Endothelial cell of umbilical vein (primary cell): ENCODE results near the gene AGK. TPM values are rescaled to one million over a fixed set of nuclear protein-coding genes. Genes with fewer than 3 reads are reported as not detected.

Source experiments
- BruUV-seq: library from RNA; stranded (reverse); fragments of 400-500 nt; replicated peaks from 2 replicates; lab custom pipeline; 2021; lab: Mats Ljungman, UMichigan
- CTCF ChIA-PET: fragments of 300-600, 350-600 bp; sonication (Branson Sonifier 250); formaldehyde crosslinking; loops from one replicate; lab custom pipeline; 2021; ENCODE audit warnings: antibody characterized with exemption, inconsistent platforms; lab: Charles Lee
- POLR2A ChIA-PET: fragments of 300-600, 350-600 bp; sonication (Branson Sonifier 250); formaldehyde crosslinking; loops from one replicate; lab custom pipeline; 2021; ENCODE audit warnings: antibody characterized with exemption, inconsistent platforms; lab: Charles Lee
- DNase-seq: peaks from one replicate; pipeline ENCODE4 v3.0.0-alpha.2; 2011; ENCODE audit warnings: low read depth, low spot score
- FAIRE-seq: peaks from 2 replicates; lab custom pipeline; 2011; peaks lifted over from hg19 to GRCh38; lab: Jason Lieb, UNC
- H2AFZ ChIP-seq: 2 replicates; pipeline ENCODE4 v1.6.0; 2012; ENCODE audit warnings: low read depth, low read length, control low read depth, inconsistent platforms
- H3K27ac ChIP-seq: 2 replicates; pipeline ENCODE4 v1.5.1; 2011; ENCODE audit warnings: low read depth, mild to moderate bottlenecking, control low read depth, low read length, moderate library complexity; ENCODE audit not compliant: insufficient read depth
- H3K27me3 ChIP-seq, 2 experiments: 2 replicates each; pipeline versions ENCODE4 v1.6.0 to v1.6.1; 2011; ENCODE audit warnings: low read length in 2 of 2, mixed read lengths in 1 of 2; ENCODE audit not compliant: control insufficient read depth in 2 of 2, insufficient read depth in 2 of 2
- H3K36me3 ChIP-seq, 2 experiments: 2 replicates in 1 of 2; 3 replicates in 1 of 2; pipeline ENCODE4 v1.5.1; 2011; ENCODE audit warnings: low read length in 2 of 2, mild to moderate bottlenecking in 1 of 2, moderate library complexity in 1 of 2; ENCODE audit not compliant: control insufficient read depth in 2 of 2, insufficient read depth in 2 of 2; ENCODE audit errors: extremely low read depth in 1 of 2
- H3K4me1 ChIP-seq: 3 replicates; pipeline ENCODE4 v1.5.1; 2011; ENCODE audit warnings: mild to moderate bottlenecking, low read length; ENCODE audit not compliant: control insufficient read depth, insufficient read depth; ENCODE audit errors: extremely low read depth
- H3K4me2 ChIP-seq: 2 replicates; pipeline ENCODE4 v1.6.1; 2011; ENCODE audit warnings: low read length, control low read depth, mixed read lengths; ENCODE audit not compliant: insufficient read depth
- H3K4me3 ChIP-seq, 3 experiments: fragments of 200-600 bp in 1 of 3; sonication (generic), shearing (Covaris generic) in 1 of 3; replicated peaks in 1 of 3; 2 replicates each; pipeline ENCODE4 v1.5.1; 2011 to 2016; ENCODE audit warnings: control low read depth in 3 of 3, low read length in 3 of 3, mild to moderate bottlenecking in 2 of 3, inconsistent platforms in 1 of 3, low read depth in 1 of 3, moderate library complexity in 1 of 3; ENCODE audit not compliant: insufficient read depth in 1 of 3
- H3K79me2 ChIP-seq: 2 replicates; pipeline ENCODE4 v1.6.0; 2012; ENCODE audit warnings: low read length, inconsistent platforms; ENCODE audit not compliant: control insufficient read depth, insufficient read depth
- H3K9ac ChIP-seq: replicated peaks from 2 replicates; pipeline ENCODE3; 2011; ENCODE audit warnings: low read length, control low read depth; ENCODE audit not compliant: insufficient read depth; ENCODE audit errors: extremely low read depth
- H3K9me1 ChIP-seq: replicated peaks from 3 replicates; pipeline ENCODE4 v1.6.0; 2011; ENCODE audit warnings: mild to moderate bottlenecking, low read length; ENCODE audit not compliant: control insufficient read depth, insufficient read depth; ENCODE audit errors: extremely low read depth
- H3K9me3 ChIP-seq: replicated peaks from 2 replicates; pipeline ENCODE4 v1.5.1; 2012; ENCODE audit warnings: low read length, inconsistent platforms; ENCODE audit not compliant: control insufficient read depth, insufficient read depth
- H4K20me1 ChIP-seq: replicated peaks from 2 replicates; pipeline ENCODE3; 2011; ENCODE audit warnings: mild to moderate bottlenecking, low read length; ENCODE audit not compliant: control insufficient read depth, insufficient read depth; ENCODE audit errors: extremely low read depth
- CTCF ChIP-seq, 2 donors: IDR thresholded peaks; 1 replicate in 1 of 2; 2 replicates in 1 of 2; pipeline ENCODE4 v1.5.1; 2011; ENCODE audit warnings: low read length in 2 of 2, mild to moderate bottlenecking in 2 of 2, moderate library complexity in 2 of 2, control low read depth in 1 of 2, inconsistent platforms in 1 of 2, low read depth in 1 of 2; ENCODE audit not compliant: insufficient read depth in 1 of 2; ENCODE audit errors: extremely low read depth in 1 of 2
- EZH2 ChIP-seq: IDR thresholded peaks from 2 replicates; pipeline ENCODE4 v1.6.1; 2012; ENCODE audit warnings: borderline replicate concordance, low read depth, mild to moderate bottlenecking, moderate library complexity, low read length, inconsistent platforms; ENCODE audit not compliant: severe bottlenecking
- FOS ChIP-seq: IDR thresholded peaks from 2 replicates; pipeline ENCODE4 v1.6.1; 2011; ENCODE audit warnings: mild to moderate bottlenecking, low read length, moderate library complexity, borderline replicate concordance; ENCODE audit not compliant: insufficient read depth
- GATA2 ChIP-seq: IDR thresholded peaks from 2 replicates; pipeline ENCODE4 v1.7.0; 2011; ENCODE audit warnings: low read depth, mild to moderate bottlenecking, moderate library complexity, mixed read lengths, low read length; ENCODE audit not compliant: insufficient read length, insufficient read depth
- JUN ChIP-seq: IDR thresholded peaks from 2 replicates; pipeline ENCODE4 v1.6.1; 2011; ENCODE audit warnings: borderline replicate concordance, low read depth; ENCODE audit not compliant: insufficient read length, insufficient read depth
- MAX ChIP-seq: IDR thresholded peaks from 2 replicates; pipeline ENCODE4 v1.6.1; 2011; ENCODE audit not compliant: insufficient read depth, insufficient read length
- MYC ChIP-seq: IDR thresholded peaks from one replicate; pipeline ENCODE4 v1.6.1; 2011; ENCODE audit warnings: mild to moderate bottlenecking, low read depth, low read length
- POLR2A ChIP-seq: IDR thresholded peaks from 2 replicates; pipeline ENCODE4 v1.6.1; 2012; ENCODE audit warnings: low read depth, mild to moderate bottlenecking, control low read depth, low read length
- POLR2AphosphoS5 ChIP-seq: IDR thresholded peaks from 2 replicates; pipeline ENCODE4 v1.6.1; 2012; ENCODE audit warnings: low read depth, mild to moderate bottlenecking, control low read depth, low read length, moderate library complexity; ENCODE audit not compliant: insufficient read depth
- dilution Hi-C: fragments of 300-500 bp; cut with MboI; formaldehyde crosslinking; loops from one replicate; pipeline ENCODE4 v1.15.0; 2019; ENCODE audit warnings: low sequenced_read_pairs; ENCODE audit not compliant: extremely low pct_ligation_motif_present
- intact Hi-C: fragments of 100-400 bp; cut with micrococcal nuclease; formaldehyde crosslinking; loops from one replicate; pipeline ENCODE4 v1.10.0; 2022
- polyA plus RNA-seq, 4 experiments: library from polyadenylated mRNA; depleted of rRNA in 3 of 4; stranded (reverse) in 3 of 4; unstranded in 1 of 4; fragments of >200 nt; gene quantifications; 2 replicates each; pipeline versions ENCODE4 v1.2.1 to v1.2.3, GENCODE V29; 2011 to 2012; ENCODE audit warnings: missing spikeins in 1 of 4
- total RNA-seq: library from RNA; stranded (reverse); gene quantifications from 2 replicates; pipeline ENCODE4 v1.2.3, GENCODE V29; 2021

The AGK gene
- total and polyA plus RNA-seq, 2 donors (not counting 3 experiments of a cell fraction or from before 2014, with no cell fraction given): 23.6 to 34.3 TPM

GRCh38 chr7:141567432-141567831, 16.2 kb downstream of the AGK start:
- Histone ChIP-seq H3K79me2 (peaks cover 1% of the 10 kb centered on the region), H2AFZ (no peak overlapping the region), H3K9me3 (no peaks in the 10 kb centered on the region), H3K4me2 (no peak overlapping the region), H3K4me3 (no peak overlapping the region), H3K27ac (no peak overlapping the region), H3K9me1 (no peaks in the 10 kb centered on the region), H4K20me1 (no peaks in the 10 kb centered on the region), H3K4me1 (no peaks in the 10 kb centered on the region), H3K27me3 (no peaks in the 10 kb centered on the region), H3K36me3 (peaks cover 3 to 7% of the 10 kb centered on the region in 2 experiments), H3K9ac (no peak overlapping the region)
- ChIA-PET POLR2A (no interaction called here), CTCF (no interaction called here)
- DNase-seq: no peak
- no TSS peak for BruUV-seq
- dilution Hi-C loops: no loop called here
- FAIRE-seq: no peak
- TF ChIP-seq MYC (no peak), POLR2A (no peak), POLR2AphosphoS5 (no peak), JUN (no peak)
- intact Hi-C loops: no loop called here

- BruUV-seq: no TSS peak
- no peak overlapping the region for H3K4me2 ChIP-seq
- ChIA-PET CTCF (no interaction called here), POLR2A (no interaction called here)
- no peaks in the 10 kb centered on the region for H3K9me1 ChIP-seq
- no peak overlapping the region for H3K4me3 ChIP-seq
- intact Hi-C loops (no loop called here), dilution Hi-C loops (no loop called here)
- FAIRE-seq (no peak), DNase-seq (no peak)
- H3K27ac ChIP-seq: no peak overlapping the region
- peaks cover 1% of the 10 kb centered on the region for H3K79me2 ChIP-seq
- H3K36me3 ChIP-seq: peaks cover 2 to 3% of the 10 kb centered on the region in 2 experiments
- TF ChIP-seq CTCF (IDR thresholded peaks at IDR 0.05; ENCODE audit: extremely low read depth in 1 of 2, insufficient read depth in 1 of 2, low read depth in 1 of 2, low read length in 2 of 2) (no peak), EZH2 (no peak), POLR2AphosphoS5 (no peak), JUN (no peak), MYC (no peak), MAX (no peak), FOS (no peak), POLR2A (no peak), GATA2 (no peak)
- H4K20me1 ChIP-seq: no peaks in the 10 kb centered on the region
- H3K9ac ChIP-seq: no peak overlapping the region
- H3K9me3 ChIP-seq: no peaks in the 10 kb centered on the region
- H2AFZ ChIP-seq: no peak overlapping the region
- no peaks in the 10 kb centered on the region for H3K27me3 ChIP-seq
- no peaks in the 10 kb centered on the region for H3K4me1 ChIP-seq
These were observed 17.0 kb downstream of the AGK start for GRCh38 chr7:141568227-141568626.
